GM23338 (cell line): ENCODE data around the gene A2ML1. TPM values are rescaled to one million over a fixed set of nuclear protein-coding genes. Genes with fewer than 3 reads are reported as not detected.

ENCODE experiments used
- ATAC-seq: fragments of 200-7000 bp; cut with Tn5 transposase; 3 replicates; pipeline ENCODE4 v1.9.1; 2020
- DNase-seq: peaks from one replicate; pipeline ENCODE4 v3.0.0-alpha.2; 2015; ENCODE audit warnings: low spot score
- H2AFZ ChIP-seq: fragments of 200-600 bp; sonication (generic); 2 replicates; pipeline ENCODE4 v1.8.0; 2016; ENCODE audit warnings: antibody characterized with exemption, mild to moderate bottlenecking, moderate library complexity
- H3F3A ChIP-seq: fragments of 200-600 bp; sonication (generic); replicated peaks from 2 replicates; pipeline ENCODE4 v1.8.0; 2017; ENCODE audit warnings: antibody characterized with exemption, mixed run types, low read depth
- H3K27ac ChIP-seq: fragments of 200-600 bp; sonication (generic); 2 replicates; pipeline ENCODE4 v1.6.1; 2016; ENCODE audit warnings: low read depth
- H3K27me3 ChIP-seq: fragments of 200-600 bp; sonication (generic); 2 replicates; pipeline ENCODE4 v1.8.0; 2016; ENCODE audit warnings: mild to moderate bottlenecking, mixed run types, moderate library complexity; ENCODE audit not compliant: insufficient read depth
- H3K36me3 ChIP-seq: fragments of 200-600 bp; sonication (generic); 2 replicates; pipeline ENCODE4 v1.8.0; 2016; ENCODE audit warnings: mild to moderate bottlenecking; ENCODE audit not compliant: insufficient read depth
- H3K4me1 ChIP-seq: fragments of 200-600 bp; sonication (generic); 2 replicates; pipeline ENCODE4 v1.8.0; 2016; ENCODE audit warnings: mild to moderate bottlenecking, moderate library complexity; ENCODE audit not compliant: insufficient read depth
- H3K4me2 ChIP-seq: fragments of 200-600 bp; sonication (generic); 2 replicates; pipeline ENCODE4 v1.7.1; 2017; ENCODE audit warnings: mixed run types
- H3K4me3 ChIP-seq: fragments of 200-600 bp; sonication (generic); 2 replicates; pipeline ENCODE4 v1.6.1; 2016; ENCODE audit warnings: mixed run types
- H3K79me2 ChIP-seq: fragments of 200-600 bp; sonication (generic); replicated peaks from 2 replicates; pipeline ENCODE4 v1.8.0; 2017; ENCODE audit warnings: mild to moderate bottlenecking; ENCODE audit not compliant: insufficient read depth
- H3K9me2 ChIP-seq: fragments of 200-600 bp; sonication (generic); 2 replicates; pipeline ENCODE4 v1.8.0; 2017; ENCODE audit not compliant: insufficient read depth
- H4K20me1 ChIP-seq: fragments of 200-600 bp; sonication (generic); replicated peaks from 2 replicates; pipeline ENCODE4 v1.8.0; 2017; ENCODE audit warnings: mild to moderate bottlenecking; ENCODE audit not compliant: insufficient read depth
- H3K27ac Mint-ChIP-seq: 2 replicates; pipeline ENCODE4 v1.8.0; 2020; ENCODE audit warnings: inconsistent platforms, mild to moderate bottlenecking, moderate library complexity, mixed read lengths
- H3K27me3 Mint-ChIP-seq: 3 replicates; pipeline ENCODE4 v1.8.0; 2022; ENCODE audit warnings: low read depth, mild to moderate bottlenecking, moderate library complexity, mixed read lengths, inconsistent platforms; ENCODE audit not compliant: insufficient read depth, poor library complexity
- H3K36me3 Mint-ChIP-seq: 3 replicates; pipeline ENCODE4 v1.8.0; 2021; ENCODE audit warnings: low read depth, mild to moderate bottlenecking, inconsistent platforms, moderate library complexity, mixed read lengths
- H3K4me1 Mint-ChIP-seq: 3 replicates; pipeline ENCODE4 v1.8.0; 2020; ENCODE audit warnings: mild to moderate bottlenecking, inconsistent platforms, mixed read lengths
- H3K4me3 Mint-ChIP-seq: 3 replicates; pipeline ENCODE4 v1.8.0; 2021; ENCODE audit warnings: moderate library complexity, mild to moderate bottlenecking, inconsistent platforms, mixed read lengths
- H3K9me3 Mint-ChIP-seq: 3 replicates; pipeline ENCODE4 v1.8.0; 2020; ENCODE audit warnings: moderate library complexity, mild to moderate bottlenecking, inconsistent platforms, mixed read lengths
- EZH2phosphoT487 ChIP-seq: fragments of 200-600 bp; sonication (generic); IDR thresholded peaks from one replicate; pipeline ENCODE4 v1.8.1; 2018; ENCODE audit warnings: antibody characterized with exemption; ENCODE audit not compliant: unreplicated experiment
- JUNB ChIP-seq: IDR thresholded peaks from one replicate; pipeline ENCODE4 v1.6.1; 2016; ENCODE audit warnings: antibody characterized with exemption; ENCODE audit not compliant: unreplicated experiment
- STAT1 ChIP-seq: IDR thresholded peaks from one replicate; pipeline ENCODE4 v1.6.1; 2016; ENCODE audit warnings: antibody characterized with exemption; ENCODE audit not compliant: unreplicated experiment
- ZNF331 ChIP-seq: fragments of 250-450 bp; sonication (Bioruptor Pico); IDR thresholded peaks from 2 replicates; pipeline ENCODE4 v1.5.0; 2020; ENCODE audit warnings: low read depth, mild to moderate bottlenecking, moderate library complexity
- polyA plus RNA-seq: library from polyadenylated mRNA; unstranded; fragments of >200 nt; fragmentation: Nextera tagmentation; extraction: Ambion mirVana; gene quantifications from 2 replicates; pipeline ENCODE4 v1.2.1, GENCODE V29; 2016
- total RNA-seq: library from RNA; depleted of rRNA; stranded (reverse); fragments of >200 nt; shearing (Covaris generic); gene quantifications from 2 replicates; pipeline ENCODE4 v1.2.3, GENCODE V29; 2014
- TF ChIP-seq, protein P1 (sequence below): fragments of 250-450 bp; sonication (Bioruptor Pico); IDR thresholded peaks from 2 replicates; pipeline ENCODE4 v1.5.0; 2020; ENCODE audit warnings: mild to moderate bottlenecking, moderate library complexity
- TF ChIP-seq, protein P2 (sequence below): IDR thresholded peaks from one replicate; pipeline ENCODE4 v1.6.1; 2018; ENCODE audit warnings: antibody characterized with exemption; ENCODE audit not compliant: unreplicated experiment
- TF ChIP-seq, protein P3 (sequence below): IDR thresholded peaks from 2 replicates; pipeline ENCODE4 v1.6.1; 2016; ENCODE audit warnings: antibody characterized with exemption

A2ML1 gene
- total and polyA plus RNA-seq, 2 experiments from 2014 or later, result 3.8 to 6.0 TPM

DNA sequence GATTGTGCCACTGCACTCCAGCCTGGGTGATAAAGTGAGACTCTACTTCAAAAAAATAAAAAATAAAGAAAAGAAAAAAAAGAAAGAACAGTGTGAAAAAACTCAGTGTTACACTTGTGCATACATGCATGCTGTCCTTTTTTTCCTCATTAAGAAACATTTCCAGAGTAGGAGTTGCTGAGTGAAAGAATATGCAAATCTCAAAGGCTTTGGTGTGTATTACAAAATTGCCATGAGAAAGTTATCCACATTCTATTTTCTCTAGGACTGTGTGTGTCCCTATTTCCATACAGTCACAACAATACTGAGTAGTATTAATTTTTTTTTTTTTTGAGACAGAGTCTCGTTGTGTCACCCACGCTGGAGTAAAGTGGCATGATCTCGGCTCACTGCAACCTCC is 830 bp upstream of the A2ML1 start (continued):
- TF ChIP-seq, protein P1, sequence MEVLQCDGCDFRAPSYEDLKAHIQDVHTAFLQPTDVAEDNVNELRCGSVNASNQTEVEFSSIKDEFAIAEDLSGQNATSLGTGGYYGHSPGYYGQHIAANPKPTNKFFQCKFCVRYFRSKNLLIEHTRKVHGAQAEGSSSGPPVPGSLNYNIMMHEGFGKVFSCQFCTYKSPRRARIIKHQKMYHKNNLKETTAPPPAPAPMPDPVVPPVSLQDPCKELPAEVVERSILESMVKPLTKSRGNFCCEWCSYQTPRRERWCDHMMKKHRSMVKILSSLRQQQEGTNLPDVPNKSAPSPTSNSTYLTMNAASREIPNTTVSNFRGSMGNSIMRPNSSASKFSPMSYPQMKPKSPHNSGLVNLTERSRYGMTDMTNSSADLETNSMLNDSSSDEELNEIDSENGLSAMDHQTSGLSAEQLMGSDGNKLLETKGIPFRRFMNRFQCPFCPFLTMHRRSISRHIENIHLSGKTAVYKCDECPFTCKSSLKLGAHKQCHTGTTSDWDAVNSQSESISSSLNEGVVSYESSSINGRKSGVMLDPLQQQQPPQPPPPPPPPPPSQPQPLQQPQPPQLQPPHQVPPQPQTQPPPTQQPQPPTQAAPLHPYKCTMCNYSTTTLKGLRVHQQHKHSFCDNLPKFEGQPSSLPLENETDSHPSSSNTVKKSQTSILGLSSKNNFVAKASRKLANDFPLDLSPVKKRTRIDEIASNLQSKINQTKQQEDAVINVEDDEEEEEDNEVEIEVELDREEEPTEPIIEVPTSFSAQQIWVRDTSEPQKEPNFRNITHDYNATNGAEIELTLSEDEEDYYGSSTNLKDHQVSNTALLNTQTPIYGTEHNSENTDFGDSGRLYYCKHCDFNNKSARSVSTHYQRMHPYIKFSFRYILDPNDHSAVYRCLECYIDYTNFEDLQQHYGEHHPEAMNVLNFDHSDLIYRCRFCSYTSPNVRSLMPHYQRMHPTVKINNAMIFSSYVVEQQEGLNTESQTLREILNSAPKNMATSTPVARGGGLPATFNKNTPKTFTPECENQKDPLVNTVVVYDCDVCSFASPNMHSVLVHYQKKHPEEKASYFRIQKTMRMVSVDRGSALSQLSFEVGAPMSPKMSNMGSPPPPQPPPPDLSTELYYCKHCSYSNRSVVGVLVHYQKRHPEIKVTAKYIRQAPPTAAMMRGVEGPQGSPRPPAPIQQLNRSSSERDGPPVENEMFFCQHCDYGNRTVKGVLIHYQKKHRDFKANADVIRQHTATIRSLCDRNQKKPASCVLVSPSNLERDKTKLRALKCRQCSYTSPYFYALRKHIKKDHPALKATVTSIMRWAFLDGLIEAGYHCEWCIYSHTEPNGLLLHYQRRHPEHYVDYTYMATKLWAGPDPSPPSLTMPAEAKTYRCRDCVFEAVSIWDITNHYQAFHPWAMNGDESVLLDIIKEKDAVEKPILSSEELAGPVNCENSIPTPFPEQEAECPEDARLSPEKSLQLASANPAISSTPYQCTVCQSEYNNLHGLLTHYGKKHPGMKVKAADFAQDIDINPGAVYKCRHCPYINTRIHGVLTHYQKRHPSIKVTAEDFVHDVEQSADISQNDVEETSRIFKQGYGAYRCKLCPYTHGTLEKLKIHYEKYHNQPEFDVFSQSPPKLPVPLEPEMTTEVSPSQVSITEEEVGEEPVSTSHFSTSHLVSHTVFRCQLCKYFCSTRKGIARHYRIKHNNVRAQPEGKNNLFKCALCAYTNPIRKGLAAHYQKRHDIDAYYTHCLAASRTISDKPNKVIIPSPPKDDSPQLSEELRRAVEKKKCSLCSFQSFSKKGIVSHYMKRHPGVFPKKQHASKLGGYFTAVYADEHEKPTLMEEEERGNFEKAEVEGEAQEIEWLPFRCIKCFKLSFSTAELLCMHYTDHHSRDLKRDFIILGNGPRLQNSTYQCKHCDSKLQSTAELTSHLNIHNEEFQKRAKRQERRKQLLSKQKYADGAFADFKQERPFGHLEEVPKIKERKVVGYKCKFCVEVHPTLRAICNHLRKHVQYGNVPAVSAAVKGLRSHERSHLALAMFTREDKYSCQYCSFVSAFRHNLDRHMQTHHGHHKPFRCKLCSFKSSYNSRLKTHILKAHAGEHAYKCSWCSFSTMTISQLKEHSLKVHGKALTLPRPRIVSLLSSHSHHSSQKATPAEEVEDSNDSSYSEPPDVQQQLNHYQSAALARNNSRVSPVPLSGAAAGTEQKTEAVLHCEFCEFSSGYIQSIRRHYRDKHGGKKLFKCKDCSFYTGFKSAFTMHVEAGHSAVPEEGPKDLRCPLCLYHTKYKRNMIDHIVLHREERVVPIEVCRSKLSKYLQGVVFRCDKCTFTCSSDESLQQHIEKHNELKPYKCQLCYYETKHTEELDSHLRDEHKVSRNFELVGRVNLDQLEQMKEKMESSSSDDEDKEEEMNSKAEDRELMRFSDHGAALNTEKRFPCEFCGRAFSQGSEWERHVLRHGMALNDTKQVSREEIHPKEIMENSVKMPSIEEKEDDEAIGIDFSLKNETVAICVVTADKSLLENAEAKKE (CRISPR knock-in tag), result no peak
- TF ChIP-seq JUNB, result no peak

DNA sequence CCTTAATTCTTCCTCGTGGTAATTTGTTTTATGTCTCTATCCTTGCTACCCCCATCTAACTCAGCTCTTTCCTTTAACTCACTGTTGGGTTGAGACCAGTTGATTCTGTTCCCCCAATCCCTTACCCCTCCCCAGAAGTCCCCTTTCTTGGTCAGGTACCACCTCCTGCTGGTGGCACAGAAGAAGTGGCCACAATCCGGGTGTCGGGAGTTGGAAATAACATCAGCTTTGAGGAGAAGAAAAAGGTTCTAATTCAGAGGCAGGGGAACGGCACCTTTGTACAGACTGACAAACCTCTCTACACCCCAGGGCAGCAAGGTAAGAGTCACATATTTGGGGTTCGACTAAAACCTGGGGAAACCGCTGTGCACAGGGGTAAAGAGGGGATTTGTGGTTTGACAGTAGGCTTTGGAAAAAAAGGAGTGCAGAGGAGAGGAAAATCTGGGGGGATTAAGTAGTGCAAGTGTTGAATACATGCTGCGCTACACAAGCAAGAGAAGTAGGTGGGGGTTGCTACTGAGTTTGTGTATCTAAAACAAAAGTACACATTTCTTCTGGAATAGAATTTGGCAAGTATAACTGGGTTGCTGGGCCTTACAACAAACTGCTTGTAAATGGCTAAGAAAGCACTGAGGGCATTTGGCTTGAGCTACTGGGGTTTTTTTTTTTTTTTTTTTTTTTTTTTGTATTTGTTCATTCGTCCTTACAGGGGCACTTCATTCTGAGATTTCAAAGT is 1.3 kb downstream of the A2ML1 start:
- Mint-ChIP-seq H3K9me3 (peaks cover 19% of the 10 kb centered on the region), H3K4me3 (peak overlapping the region; percentile 62), H3K27ac (peak overlapping the region; percentile 49), H3K4me1 (peaks cover 39% of the 10 kb centered on the region), H3K27me3 (peaks cover 14% of the 10 kb centered on the region), H3K36me3 (peaks cover 30% of the 10 kb centered on the region)
- DNase-seq, result peak; percentile 93
- H3K4me3 ChIP-seq, result peak overlapping the region; percentile 24; the same call in 1 of the 2 replicates
- no peaks in the 10 kb centered on the region for H4K20me1 ChIP-seq
- H3K9me2 ChIP-seq, result no peaks in the 10 kb centered on the region
- H3F3A ChIP-seq, result peaks cover 5% of the 10 kb centered on the region
- H2AFZ ChIP-seq, result no peak overlapping the region
- peak; percentile 77 for ATAC-seq
- peak overlapping the region; percentile 56; the same call in 1 of the 2 replicates for H3K27ac ChIP-seq
- peak overlapping the region; percentile 41; the same call in 1 of the 2 replicates for H3K4me2 ChIP-seq
- peaks cover 31% of the 10 kb centered on the region for H3K4me1 ChIP-seq
- no peaks in the 10 kb centered on the region for H3K36me3 ChIP-seq
- H3K79me2 ChIP-seq, result peaks cover 14% of the 10 kb centered on the region; the same call in 1 of the 2 replicates
- H3K27me3 ChIP-seq, result no peaks in the 10 kb centered on the region
- TF ChIP-seq ZNF331 (CRISPR knock-in tag) (no peak), EZH2phosphoT487 (no peak), STAT1 (no peak)
- TF ChIP-seq, protein P2, sequence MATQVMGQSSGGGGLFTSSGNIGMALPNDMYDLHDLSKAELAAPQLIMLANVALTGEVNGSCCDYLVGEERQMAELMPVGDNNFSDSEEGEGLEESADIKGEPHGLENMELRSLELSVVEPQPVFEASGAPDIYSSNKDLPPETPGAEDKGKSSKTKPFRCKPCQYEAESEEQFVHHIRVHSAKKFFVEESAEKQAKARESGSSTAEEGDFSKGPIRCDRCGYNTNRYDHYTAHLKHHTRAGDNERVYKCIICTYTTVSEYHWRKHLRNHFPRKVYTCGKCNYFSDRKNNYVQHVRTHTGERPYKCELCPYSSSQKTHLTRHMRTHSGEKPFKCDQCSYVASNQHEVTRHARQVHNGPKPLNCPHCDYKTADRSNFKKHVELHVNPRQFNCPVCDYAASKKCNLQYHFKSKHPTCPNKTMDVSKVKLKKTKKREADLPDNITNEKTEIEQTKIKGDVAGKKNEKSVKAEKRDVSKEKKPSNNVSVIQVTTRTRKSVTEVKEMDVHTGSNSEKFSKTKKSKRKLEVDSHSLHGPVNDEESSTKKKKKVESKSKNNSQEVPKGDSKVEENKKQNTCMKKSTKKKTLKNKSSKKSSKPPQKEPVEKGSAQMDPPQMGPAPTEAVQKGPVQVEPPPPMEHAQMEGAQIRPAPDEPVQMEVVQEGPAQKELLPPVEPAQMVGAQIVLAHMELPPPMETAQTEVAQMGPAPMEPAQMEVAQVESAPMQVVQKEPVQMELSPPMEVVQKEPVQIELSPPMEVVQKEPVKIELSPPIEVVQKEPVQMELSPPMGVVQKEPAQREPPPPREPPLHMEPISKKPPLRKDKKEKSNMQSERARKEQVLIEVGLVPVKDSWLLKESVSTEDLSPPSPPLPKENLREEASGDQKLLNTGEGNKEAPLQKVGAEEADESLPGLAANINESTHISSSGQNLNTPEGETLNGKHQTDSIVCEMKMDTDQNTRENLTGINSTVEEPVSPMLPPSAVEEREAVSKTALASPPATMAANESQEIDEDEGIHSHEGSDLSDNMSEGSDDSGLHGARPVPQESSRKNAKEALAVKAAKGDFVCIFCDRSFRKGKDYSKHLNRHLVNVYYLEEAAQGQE, result no peak
- TF ChIP-seq, protein P3, sequence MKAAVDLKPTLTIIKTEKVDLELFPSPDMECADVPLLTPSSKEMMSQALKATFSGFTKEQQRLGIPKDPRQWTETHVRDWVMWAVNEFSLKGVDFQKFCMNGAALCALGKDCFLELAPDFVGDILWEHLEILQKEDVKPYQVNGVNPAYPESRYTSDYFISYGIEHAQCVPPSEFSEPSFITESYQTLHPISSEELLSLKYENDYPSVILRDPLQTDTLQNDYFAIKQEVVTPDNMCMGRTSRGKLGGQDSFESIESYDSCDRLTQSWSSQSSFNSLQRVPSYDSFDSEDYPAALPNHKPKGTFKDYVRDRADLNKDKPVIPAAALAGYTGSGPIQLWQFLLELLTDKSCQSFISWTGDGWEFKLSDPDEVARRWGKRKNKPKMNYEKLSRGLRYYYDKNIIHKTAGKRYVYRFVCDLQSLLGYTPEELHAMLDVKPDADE, result no peak
